Body of pancreas (tissue), 4 donors: ENCODE measurements around the gene NKD1. TPM values are rescaled to one million over a fixed set of nuclear protein-coding genes. Genes with fewer than 3 reads are reported as not detected.
"Not testable (repeated sequence)": the region's sequence is repeated elsewhere in the genome, so short reads cannot be mapped to it uniquely, and the experiment has no call there.

Experiments used
- ATAC-seq: fragments of 150-250 bp; one replicate; pipeline ENCODE4 v1.9.1; 2016
- DNase-seq, 4 donors: peaks; one replicate each; pipeline ENCODE4 v3.0.0-alpha.2; 2019
- H3K27ac ChIP-seq, 4 donors: fragments of 200-600 bp; sonication (generic); 1 replicate in 3 of 4; 2 replicates in 1 of 4; pipeline versions ENCODE4 v1.5.1 to v1.6.1; 2016 to 2019; ENCODE audit warnings: mild to moderate bottlenecking in 1 of 4, mixed read lengths in 1 of 4, moderate library complexity in 1 of 4
- H3K27me3 ChIP-seq, 2 donors: fragments of 200-600 bp; sonication (generic); one replicate each; pipeline ENCODE4 v1.6.0; 2016; ENCODE audit warnings: mild to moderate bottlenecking in 1 of 2
- H3K36me3 ChIP-seq, 2 donors: fragments of 200-600 bp; sonication (generic); replicated peaks in 1 of 2; 2 replicates each; pipeline ENCODE4 v1.5.1; 2016; ENCODE audit warnings: low read depth in 2 of 2; ENCODE audit not compliant: insufficient read depth in 1 of 2
- H3K4me1 ChIP-seq: fragments of 200-600 bp; sonication (generic); one replicate; pipeline ENCODE4 v1.6.0; 2016
- H3K4me3 ChIP-seq, 2 donors: fragments of 200-600 bp; sonication (generic); 1 replicate in 1 of 2; 2 replicates in 1 of 2; pipeline ENCODE4 v1.5.1; 2016 to 2019
- H3K9me3 ChIP-seq, 3 donors: fragments of 200-600 bp; sonication (generic); 1 replicate in 2 of 3; 2 replicates in 1 of 3; pipeline ENCODE4 v1.5.1; 2016
- POLR2A ChIP-seq, 3 donors: fragments of 450-650 bp; IDR thresholded peaks; one replicate each; pipeline ENCODE4 v1.6.1; 2016; ENCODE audit warnings: antibody characterized with exemption in 3 of 3, mild to moderate bottlenecking in 2 of 3
- WGBS, 2 donors: methylation state at CpG; one replicate each; pipeline ENCODE4 v1.1.5; 2017; 5-methylcytosine and 5-hydroxymethylcytosine counted together
- intact Hi-C: fragments of 100-400 bp; cut with DNase I; formaldehyde crosslinking; loops from one replicate; pipeline ENCODE4 v1.15.1; 2023
- total RNA-seq, 2 donors: library from RNA; depleted of rRNA; stranded (reverse); fragments of >200 nt; gene quantifications; one replicate each; pipeline ENCODE4 v1.1.0, GENCODE V29; 2016
- TF ChIP-seq, protein P1 (sequence below), 7 experiments: fragments of 450-650 bp in 4 of 7; fragments of 200-600 bp in 3 of 7; sonication (generic) in 3 of 7; IDR thresholded peaks; one replicate each; pipeline ENCODE4 v1.5.1; 2016 to 2019; ENCODE audit warnings: antibody characterized with exemption in 7 of 7

The NKD1 gene
- total RNA-seq, 2 donors from 2014 or later, result 2.0 to 4.9 TPM

DNA sequence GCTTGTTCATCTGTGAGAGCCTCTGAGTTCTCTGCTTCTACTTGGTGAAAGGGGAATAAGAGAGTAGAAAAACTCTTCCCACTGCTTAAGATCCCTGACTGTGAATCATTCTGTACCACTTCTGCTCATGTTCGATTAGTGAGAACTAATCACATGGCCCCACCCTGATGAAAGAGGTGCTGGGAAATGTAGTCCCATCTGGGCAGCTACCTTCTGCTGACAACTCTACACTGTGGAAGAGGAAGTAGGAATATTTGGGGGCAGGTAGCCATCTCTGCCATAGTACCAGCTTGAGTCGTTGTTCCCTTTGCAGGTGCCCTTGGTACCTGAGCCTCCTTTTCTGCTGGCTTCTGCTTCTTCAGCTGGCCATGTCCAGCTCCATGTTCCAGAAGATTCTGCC, 29.9 kb downstream of the NKD1 start:
- DNase-seq (no peak), ATAC-seq (no peak)
- Histone ChIP-seq H3K9me3 (no peaks in the 10 kb centered on the region), H3K27me3 (no peaks in the 10 kb centered on the region), H3K36me3 (no peaks in the 10 kb centered on the region), H3K27ac (no peak overlapping the region), H3K4me3 (no peak overlapping the region), H3K4me1 (no peaks in the 10 kb centered on the region)
- no peak for TF ChIP-seq POLR2A (IDR thresholded peaks at IDR 0.05)
- TF ChIP-seq, protein P1, sequence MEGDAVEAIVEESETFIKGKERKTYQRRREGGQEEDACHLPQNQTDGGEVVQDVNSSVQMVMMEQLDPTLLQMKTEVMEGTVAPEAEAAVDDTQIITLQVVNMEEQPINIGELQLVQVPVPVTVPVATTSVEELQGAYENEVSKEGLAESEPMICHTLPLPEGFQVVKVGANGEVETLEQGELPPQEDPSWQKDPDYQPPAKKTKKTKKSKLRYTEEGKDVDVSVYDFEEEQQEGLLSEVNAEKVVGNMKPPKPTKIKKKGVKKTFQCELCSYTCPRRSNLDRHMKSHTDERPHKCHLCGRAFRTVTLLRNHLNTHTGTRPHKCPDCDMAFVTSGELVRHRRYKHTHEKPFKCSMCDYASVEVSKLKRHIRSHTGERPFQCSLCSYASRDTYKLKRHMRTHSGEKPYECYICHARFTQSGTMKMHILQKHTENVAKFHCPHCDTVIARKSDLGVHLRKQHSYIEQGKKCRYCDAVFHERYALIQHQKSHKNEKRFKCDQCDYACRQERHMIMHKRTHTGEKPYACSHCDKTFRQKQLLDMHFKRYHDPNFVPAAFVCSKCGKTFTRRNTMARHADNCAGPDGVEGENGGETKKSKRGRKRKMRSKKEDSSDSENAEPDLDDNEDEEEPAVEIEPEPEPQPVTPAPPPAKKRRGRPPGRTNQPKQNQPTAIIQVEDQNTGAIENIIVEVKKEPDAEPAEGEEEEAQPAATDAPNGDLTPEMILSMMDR (IDR thresholded peaks at IDR 0.05), result no peak
- WGBS, 2 donors, result 63 to 73% methylated on average over 2 of the region's 2 CpGs
- intact Hi-C loops, result no loop called here

DNA sequence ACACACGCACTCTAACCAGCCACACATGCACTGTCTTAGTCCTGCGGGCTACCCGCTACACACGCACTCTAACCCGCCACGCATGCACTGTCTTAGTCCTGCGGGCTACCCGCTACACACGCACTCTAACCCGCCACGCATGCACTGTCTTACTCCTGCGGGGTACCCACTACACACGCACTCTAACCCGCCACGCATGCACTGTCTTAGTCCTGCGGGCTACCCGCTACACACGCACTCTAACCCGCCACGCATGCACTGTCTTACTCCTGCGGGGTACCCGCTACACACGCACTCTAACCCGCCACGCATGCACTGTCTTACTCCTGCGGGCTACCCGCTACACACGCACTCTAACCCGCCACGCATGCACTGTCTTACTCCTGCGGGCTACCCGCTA, 31.2 kb downstream of the NKD1 start:
- ATAC-seq, H3K27ac ChIP-seq, H3K27me3 ChIP-seq, H3K36me3 ChIP-seq, DNase-seq, H3K9me3 ChIP-seq, H3K4me3 ChIP-seq, H3K4me1 ChIP-seq, intact Hi-C loops: not testable (repeated sequence)
- 94 to 96% methylated on average over 24 to 32 of the region's 32 CpGs for WGBS, 2 donors

DNA sequence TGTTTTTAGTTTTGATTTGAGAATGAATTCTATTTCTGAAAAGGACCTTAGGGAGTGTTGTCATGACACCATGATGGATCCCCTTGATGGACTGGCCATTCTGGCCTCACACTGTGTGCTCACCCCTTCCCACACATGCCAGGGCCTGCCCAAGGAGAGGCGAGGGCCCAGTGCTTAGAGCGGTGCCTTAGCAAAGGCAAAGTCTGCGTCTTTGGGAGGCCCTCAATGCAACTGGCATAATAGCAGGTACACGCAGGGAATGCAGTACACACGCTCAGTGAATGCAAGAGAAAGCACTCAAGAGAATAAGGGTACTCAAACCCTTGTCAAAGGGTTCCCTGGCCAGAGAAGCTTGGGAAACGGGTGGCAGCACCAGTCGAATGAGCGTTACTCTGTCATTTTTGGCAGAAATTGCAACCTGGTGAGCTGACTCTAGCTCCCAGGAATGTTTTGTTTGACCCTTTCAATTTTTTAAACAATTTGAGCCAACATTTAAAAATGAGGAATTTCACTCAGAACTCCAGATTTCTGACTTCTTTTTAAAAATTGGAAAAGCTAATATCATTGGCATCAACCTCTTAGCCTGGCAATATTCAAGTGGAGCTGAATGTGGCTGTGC, 32.1 kb downstream of the NKD1 start:
- ATAC-seq (no peak), DNase-seq (no peak)
- no peaks in the 10 kb centered on the region for H3K9me3 ChIP-seq
- WGBS, 2 donors, result 90% methylated on average over 8 of the region's 8 CpGs
- H3K27ac ChIP-seq, result no peak overlapping the region
- TF ChIP-seq, protein P1 (IDR thresholded peaks at IDR 0.05), result no peak
- no peak for TF ChIP-seq POLR2A (IDR thresholded peaks at IDR 0.05)
- no peaks in the 10 kb centered on the region for H3K4me1 ChIP-seq
- no peak overlapping the region for H3K4me3 ChIP-seq
- intact Hi-C loops, result no loop called here
- no peaks in the 10 kb centered on the region for H3K27me3 ChIP-seq
- no peaks in the 10 kb centered on the region for H3K36me3 ChIP-seq

DNA sequence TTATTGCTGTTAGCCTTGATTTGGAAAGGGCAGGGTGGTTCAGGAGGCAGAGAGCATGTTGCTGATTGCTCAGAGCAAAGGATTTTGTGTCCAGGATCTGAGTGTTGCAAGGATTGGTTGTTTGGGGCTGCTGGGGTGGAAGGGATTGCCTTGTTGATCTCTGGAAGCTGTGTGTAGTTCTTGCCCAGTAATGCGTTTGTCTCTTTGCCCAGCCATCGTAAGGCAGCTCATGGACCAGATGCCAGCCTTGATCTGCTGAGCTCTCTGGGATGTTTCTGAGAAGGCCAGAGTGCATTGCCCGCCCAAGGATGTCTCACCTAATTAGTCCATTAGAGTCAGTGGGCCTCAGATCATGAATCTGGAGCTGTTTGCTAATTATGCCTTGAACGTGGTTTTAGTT, 33.6 kb downstream of the NKD1 start:
- Histone ChIP-seq H3K27ac (no peak overlapping the region), H3K36me3 (no peaks in the 10 kb centered on the region), H3K4me1 (no peaks in the 10 kb centered on the region), H3K4me3 (no peak overlapping the region), H3K27me3 (no peaks in the 10 kb centered on the region), H3K9me3 (no peaks in the 10 kb centered on the region)
- DNase-seq (no peak), ATAC-seq (no peak)
- 81 to 95% methylated on average over 4 of the region's 4 CpGs for WGBS, 2 donors
- intact Hi-C loops, result no loop called here
- TF ChIP-seq, protein P1 (IDR thresholded peaks at IDR 0.05), result no peak
- no peak for TF ChIP-seq POLR2A (IDR thresholded peaks at IDR 0.05)

DNA sequence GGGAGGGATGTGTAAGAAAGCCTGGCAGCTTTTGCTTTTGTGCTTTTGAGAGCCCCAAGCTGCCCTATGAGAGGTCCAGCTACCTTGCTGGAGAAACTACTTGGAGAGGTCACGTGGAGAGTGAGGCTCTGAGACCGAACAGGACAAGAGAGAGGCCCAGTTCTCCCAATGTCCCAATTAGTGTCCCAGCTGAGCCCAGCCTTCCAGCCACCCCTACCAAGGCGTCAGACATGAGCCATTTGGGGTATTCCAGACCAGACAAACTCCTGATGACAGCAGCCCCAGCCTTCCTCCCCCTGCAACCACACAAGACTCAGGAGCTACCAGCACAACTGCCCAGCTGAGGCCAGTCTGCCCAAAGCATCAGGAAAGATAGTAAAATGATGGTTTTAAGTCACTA, 35.0 kb downstream of the NKD1 start:
- Histone ChIP-seq H3K4me1 (no peaks in the 10 kb centered on the region), H3K36me3 (no peaks in the 10 kb centered on the region), H3K4me3 (no peak overlapping the region), H3K27me3 (no peaks in the 10 kb centered on the region), H3K9me3 (no peaks in the 10 kb centered on the region), H3K27ac (no peak overlapping the region)
- intact Hi-C loops, result no loop called here
- DNase-seq (no peak), ATAC-seq (no peak)
- WGBS, 2 donors, result 89 to 90% methylated on average over 3 of the region's 3 CpGs
- TF ChIP-seq, protein P1 (IDR thresholded peaks at IDR 0.05), result no peak
- TF ChIP-seq POLR2A (IDR thresholded peaks at IDR 0.05), result no peak
